ENCODE results near the gene RB1. TPM values are rescaled to one million over a fixed set of nuclear protein-coding genes. Genes with fewer than 3 reads are reported as not detected.

The RB1 gene
- polyA plus RNA-seq, 2 of the 4 experiments (the other 2 are of a cell fraction): 17.7 to 22.2 TPM

DNA sequence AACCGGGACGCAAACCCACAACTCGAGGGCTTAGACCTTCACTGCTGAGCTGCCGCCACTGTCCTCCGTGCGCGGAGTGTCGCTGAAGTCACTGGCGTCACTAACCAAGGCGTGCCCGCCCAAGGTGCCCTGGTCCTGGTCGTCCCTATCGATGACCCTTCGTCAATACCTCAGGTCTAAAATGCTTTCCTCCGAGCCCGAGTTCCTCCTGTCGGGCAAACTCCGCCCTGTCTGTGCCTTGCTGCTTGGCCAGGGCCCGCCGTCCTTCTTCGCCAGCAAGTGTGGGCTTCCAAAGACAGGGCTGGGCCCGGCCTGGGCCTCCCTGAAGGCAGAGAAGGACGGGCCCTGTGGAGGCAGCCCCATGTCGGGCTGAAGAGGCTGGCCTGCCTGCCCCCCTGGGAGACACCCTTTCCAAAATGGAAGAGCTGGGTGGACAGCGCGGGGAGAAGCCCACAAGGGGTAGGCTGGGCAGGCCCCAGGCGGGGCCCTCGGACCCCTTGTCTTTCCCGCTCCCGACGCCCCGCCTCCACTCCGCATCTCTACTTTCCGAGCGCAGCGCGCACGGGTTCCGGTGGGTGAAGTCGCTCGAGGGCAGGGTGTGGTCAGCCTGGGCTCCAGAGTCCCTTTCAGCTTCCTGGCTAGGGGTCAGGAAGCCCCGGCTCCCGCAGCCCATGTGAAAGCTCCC lies 13.4 kb downstream of the RB1 start:
- H3K4me1 ChIP-seq: no peaks in the 10 kb centered on the region
- no peak for DNase-seq (ENCODE audit: low read depth in 1 of 2, low spot score in 1 of 2)
- WGBS (ENCODE audit: missing lambda C conversion rate): 96% methylated on average over 34 of the region's 43 CpGs
- POLR2A ChIA-PET: no interaction called here
- FAIRE-seq: no peak
- no peak overlapping the region for H3K4me2 ChIP-seq
- peaks cover under 1% of the 10 kb centered on the region; the same call in 1 of the 3 replicates for H3K9me3 ChIP-seq
- no peak overlapping the region for H3K27ac ChIP-seq
- ATAC-seq: no peak
- CTCF ChIA-PET: no interaction called here
- TF ChIP-seq EP300 (IDR thresholded peaks at IDR 0.05) (no peak), JUN (IDR thresholded peaks at IDR 0.05) (no peak), RNF2 (IDR thresholded peaks at IDR 0.05; ENCODE audit: borderline replicate concordance, low read depth) (no peak), RFX5 (IDR thresholded peaks at IDR 0.05) (no peak)
- no peak overlapping the region for H3K4me3 ChIP-seq

DNA sequence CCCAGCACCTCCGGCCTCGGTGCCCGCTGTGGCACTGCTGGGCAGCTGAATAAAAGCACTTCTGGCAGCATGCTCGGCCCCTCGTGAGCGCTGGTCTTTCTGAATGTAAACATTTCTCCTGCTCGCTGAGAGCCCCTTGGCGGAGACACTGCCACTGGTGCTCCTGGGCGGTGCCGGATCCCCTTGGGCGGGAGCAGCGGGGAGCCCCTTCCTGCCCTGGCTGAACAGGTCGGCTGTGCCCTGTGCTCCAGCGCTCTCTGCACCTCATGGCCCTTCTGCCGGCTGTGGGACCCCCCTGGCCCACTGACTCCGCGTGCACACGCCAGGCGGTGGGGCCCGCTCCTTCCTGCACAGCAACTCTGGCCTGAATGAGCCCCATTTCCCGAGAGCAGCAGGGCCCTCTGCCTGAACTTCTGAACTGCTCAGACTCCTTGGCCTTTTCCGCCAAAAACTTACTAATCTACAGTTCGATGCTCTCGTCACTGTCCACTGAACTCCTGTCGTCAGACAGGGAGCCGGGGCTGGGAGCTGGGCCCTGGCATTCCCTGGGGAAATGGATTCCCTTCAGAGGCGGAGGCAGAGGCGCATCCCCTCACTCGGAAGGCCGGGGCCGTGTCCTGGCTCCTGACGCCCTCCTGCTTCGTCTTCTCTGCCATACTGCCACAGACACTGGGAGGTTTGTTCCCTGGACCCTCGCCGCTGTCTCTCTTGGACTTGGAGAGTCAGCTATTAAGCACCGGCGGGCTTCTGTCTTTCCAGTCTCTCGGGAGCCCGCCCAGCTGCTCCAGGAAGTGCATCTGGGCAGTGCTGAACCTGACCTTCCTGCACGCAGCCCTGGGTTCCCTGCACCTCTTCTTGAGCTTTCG lies 14.2 kb downstream of the RB1 start:
- no peak overlapping the region for H3K4me2 ChIP-seq
- no peak for DNase-seq (ENCODE audit: low read depth in 1 of 2, low spot score in 1 of 2)
- H3K4me1 ChIP-seq: no peaks in the 10 kb centered on the region
- TF ChIP-seq, protein P1, sequence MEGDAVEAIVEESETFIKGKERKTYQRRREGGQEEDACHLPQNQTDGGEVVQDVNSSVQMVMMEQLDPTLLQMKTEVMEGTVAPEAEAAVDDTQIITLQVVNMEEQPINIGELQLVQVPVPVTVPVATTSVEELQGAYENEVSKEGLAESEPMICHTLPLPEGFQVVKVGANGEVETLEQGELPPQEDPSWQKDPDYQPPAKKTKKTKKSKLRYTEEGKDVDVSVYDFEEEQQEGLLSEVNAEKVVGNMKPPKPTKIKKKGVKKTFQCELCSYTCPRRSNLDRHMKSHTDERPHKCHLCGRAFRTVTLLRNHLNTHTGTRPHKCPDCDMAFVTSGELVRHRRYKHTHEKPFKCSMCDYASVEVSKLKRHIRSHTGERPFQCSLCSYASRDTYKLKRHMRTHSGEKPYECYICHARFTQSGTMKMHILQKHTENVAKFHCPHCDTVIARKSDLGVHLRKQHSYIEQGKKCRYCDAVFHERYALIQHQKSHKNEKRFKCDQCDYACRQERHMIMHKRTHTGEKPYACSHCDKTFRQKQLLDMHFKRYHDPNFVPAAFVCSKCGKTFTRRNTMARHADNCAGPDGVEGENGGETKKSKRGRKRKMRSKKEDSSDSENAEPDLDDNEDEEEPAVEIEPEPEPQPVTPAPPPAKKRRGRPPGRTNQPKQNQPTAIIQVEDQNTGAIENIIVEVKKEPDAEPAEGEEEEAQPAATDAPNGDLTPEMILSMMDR (IDR thresholded peaks at IDR 0.05): no peak
- no peak overlapping the region for H3K4me3 ChIP-seq
- ChIA-PET POLR2A (no interaction called here), CTCF (no interaction called here)
- no peak for ATAC-seq
- H3K27ac ChIP-seq: no peak overlapping the region
- 95% methylated on average over 26 of the region's 41 CpGs for WGBS (ENCODE audit: missing lambda C conversion rate)
- H3K9me3 ChIP-seq: peaks cover 2% of the 10 kb centered on the region; the same call in 1 of the 3 replicates
- FAIRE-seq: no peak

DNA sequence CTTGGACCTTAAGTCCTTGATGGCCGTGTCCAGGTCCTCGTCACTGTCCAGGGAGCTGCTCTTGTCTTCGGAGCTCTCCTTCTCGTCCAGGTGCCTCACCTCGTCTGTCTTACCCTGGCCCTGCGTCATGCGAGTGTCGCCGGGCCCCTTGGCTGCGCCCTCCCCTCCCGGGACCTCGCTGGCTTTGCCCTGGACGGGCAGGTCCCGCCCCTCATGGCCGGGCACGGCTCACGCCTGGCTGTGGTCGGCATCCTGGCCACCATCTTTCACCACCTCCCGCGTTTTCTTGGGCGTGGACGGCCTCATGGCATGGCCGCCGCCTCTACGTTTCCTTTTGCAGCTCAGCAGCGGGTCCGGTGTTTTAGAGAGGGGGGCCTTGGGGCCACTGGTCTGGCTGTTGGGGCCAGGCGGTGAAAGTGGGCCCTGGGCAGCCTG lies 14.8 kb downstream of the RB1 start:
- 95% methylated on average over 24 of the region's 28 CpGs for WGBS (ENCODE audit: missing lambda C conversion rate)
- Histone ChIP-seq H3K27ac (no peak overlapping the region), H3K4me3 (no peak overlapping the region), H3K4me1 (no peaks in the 10 kb centered on the region), H3K4me2 (no peak overlapping the region), H3K9me3 (peaks cover 2% of the 10 kb centered on the region; the same call in 1 of the 3 replicates)
- DNase-seq (ENCODE audit: low read depth in 1 of 2, low spot score in 1 of 2) (no peak), FAIRE-seq (no peak), ATAC-seq (no peak)
- TF ChIP-seq RAD21 (conservative IDR thresholded peaks at IDR 0.05 in 1 of 2, IDR thresholded peaks at IDR 0.05 in 1 of 2) (no peak), NPAS2 (CRISPR knock-in tag; IDR thresholded peaks at IDR 0.05; ENCODE audit: borderline replicate concordance) (no peak), MAFK (IDR thresholded peaks at IDR 0.05; ENCODE audit: partially characterized antibody) (no peak), ZC3H11A (IDR thresholded peaks at IDR 0.05) (no peak), HOXA7 (CRISPR knock-in tag; IDR thresholded peaks at IDR 0.05) (no peak), JUN (IDR thresholded peaks at IDR 0.05) (no peak), MAZ (IDR thresholded peaks at IDR 0.05; ENCODE audit: borderline replicate concordance, low read depth, low read length) (no peak), MYC (IDR thresholded peaks at IDR 0.05; ENCODE audit: borderline replicate concordance, low read length) (no peak), EP300 (IDR thresholded peaks at IDR 0.05) (no peak), RCOR1 (IDR thresholded peaks at IDR 0.05; ENCODE audit: low read depth, low read length) (no peak)
- TF ChIP-seq, protein P2, sequence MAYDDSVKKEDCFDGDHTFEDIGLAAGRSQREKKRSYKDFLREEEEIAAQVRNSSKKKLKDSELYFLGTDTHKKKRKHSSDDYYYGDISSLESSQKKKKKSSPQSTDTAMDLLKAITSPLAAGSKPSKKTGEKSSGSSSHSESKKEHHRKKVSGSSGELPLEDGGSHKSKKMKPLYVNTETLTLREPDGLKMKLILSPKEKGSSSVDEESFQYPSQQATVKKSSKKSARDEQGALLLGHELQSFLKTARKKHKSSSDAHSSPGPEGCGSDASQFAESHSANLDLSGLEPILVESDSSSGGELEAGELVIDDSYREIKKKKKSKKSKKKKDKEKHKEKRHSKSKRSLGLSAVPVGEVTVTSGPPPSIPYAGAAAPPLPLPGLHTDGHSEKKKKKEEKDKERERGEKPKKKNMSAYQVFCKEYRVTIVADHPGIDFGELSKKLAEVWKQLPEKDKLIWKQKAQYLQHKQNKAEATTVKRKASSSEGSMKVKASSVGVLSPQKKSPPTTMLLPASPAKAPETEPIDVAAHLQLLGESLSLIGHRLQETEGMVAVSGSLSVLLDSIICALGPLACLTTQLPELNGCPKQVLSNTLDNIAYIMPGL (CRISPR knock-in tag; IDR thresholded peaks at IDR 0.05; ENCODE audit: borderline replicate concordance): no peak
- TF ChIP-seq, protein P3, sequence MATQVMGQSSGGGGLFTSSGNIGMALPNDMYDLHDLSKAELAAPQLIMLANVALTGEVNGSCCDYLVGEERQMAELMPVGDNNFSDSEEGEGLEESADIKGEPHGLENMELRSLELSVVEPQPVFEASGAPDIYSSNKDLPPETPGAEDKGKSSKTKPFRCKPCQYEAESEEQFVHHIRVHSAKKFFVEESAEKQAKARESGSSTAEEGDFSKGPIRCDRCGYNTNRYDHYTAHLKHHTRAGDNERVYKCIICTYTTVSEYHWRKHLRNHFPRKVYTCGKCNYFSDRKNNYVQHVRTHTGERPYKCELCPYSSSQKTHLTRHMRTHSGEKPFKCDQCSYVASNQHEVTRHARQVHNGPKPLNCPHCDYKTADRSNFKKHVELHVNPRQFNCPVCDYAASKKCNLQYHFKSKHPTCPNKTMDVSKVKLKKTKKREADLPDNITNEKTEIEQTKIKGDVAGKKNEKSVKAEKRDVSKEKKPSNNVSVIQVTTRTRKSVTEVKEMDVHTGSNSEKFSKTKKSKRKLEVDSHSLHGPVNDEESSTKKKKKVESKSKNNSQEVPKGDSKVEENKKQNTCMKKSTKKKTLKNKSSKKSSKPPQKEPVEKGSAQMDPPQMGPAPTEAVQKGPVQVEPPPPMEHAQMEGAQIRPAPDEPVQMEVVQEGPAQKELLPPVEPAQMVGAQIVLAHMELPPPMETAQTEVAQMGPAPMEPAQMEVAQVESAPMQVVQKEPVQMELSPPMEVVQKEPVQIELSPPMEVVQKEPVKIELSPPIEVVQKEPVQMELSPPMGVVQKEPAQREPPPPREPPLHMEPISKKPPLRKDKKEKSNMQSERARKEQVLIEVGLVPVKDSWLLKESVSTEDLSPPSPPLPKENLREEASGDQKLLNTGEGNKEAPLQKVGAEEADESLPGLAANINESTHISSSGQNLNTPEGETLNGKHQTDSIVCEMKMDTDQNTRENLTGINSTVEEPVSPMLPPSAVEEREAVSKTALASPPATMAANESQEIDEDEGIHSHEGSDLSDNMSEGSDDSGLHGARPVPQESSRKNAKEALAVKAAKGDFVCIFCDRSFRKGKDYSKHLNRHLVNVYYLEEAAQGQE (IDR thresholded peaks at IDR 0.05): no peak
- ChIA-PET POLR2A (no interaction called here), CTCF (no interaction called here)

Data from A549 (cell line).